DOHH2 (cell line): ENCODE measurements around the gene NLGN1.

Experiments
- H3F3A ChIP-seq: fragments of 200-600 bp; sonication (generic), shearing (Covaris generic); 2 replicates; pipeline ENCODE4 v1.6.0; 2016; ENCODE audit warnings: antibody characterized with exemption, mild to moderate bottlenecking; ENCODE audit not compliant: control insufficient read depth, insufficient read depth
- H3K27ac ChIP-seq: fragments of 200-600 bp; sonication (generic); 2 replicates; pipeline ENCODE4 v1.5.1; 2014; ENCODE audit warnings: low read depth, mild to moderate bottlenecking, low read length, moderate library complexity
- H3K27me3 ChIP-seq: fragments of 200-600 bp; sonication (generic); 2 replicates; pipeline ENCODE4 v1.6.1; 2014; ENCODE audit warnings: mild to moderate bottlenecking, low read length, mixed read lengths; ENCODE audit not compliant: control insufficient read depth
- H3K36me3 ChIP-seq: fragments of 200-600 bp; sonication (generic); 2 replicates; pipeline ENCODE4 v1.6.1; 2014; ENCODE audit warnings: mild to moderate bottlenecking, low read length, moderate library complexity, mixed read lengths; ENCODE audit not compliant: control insufficient read depth
- H3K4me1 ChIP-seq: fragments of 200-600 bp; sonication (generic); 2 replicates; pipeline ENCODE4 v1.6.1; 2014; ENCODE audit warnings: mild to moderate bottlenecking, low read length, mixed read lengths; ENCODE audit not compliant: control insufficient read depth
- H3K4me2 ChIP-seq: fragments of 200-600 bp; sonication (generic); 2 replicates; pipeline ENCODE4 v1.6.0; 2014; ENCODE audit warnings: mild to moderate bottlenecking, low read length, moderate library complexity
- H3K4me3 ChIP-seq: fragments of 200-600 bp; sonication (generic); 2 replicates; pipeline ENCODE4 v1.5.1; 2014; ENCODE audit warnings: mild to moderate bottlenecking, low read length, mixed read lengths
- H3K79me2 ChIP-seq: fragments of 200-600 bp; sonication (generic); 2 replicates; pipeline ENCODE4 v1.6.1; 2014; ENCODE audit warnings: mild to moderate bottlenecking, low read length, mixed read lengths; ENCODE audit not compliant: control insufficient read depth
- H3K9me2 ChIP-seq: fragments of 200-600 bp; sonication (generic); replicated peaks from 2 replicates; pipeline ENCODE4 v1.6.1; 2014; ENCODE audit warnings: mild to moderate bottlenecking, low read length, mixed read lengths; ENCODE audit not compliant: control insufficient read depth
- H3K9me3 ChIP-seq: fragments of 200-600 bp; sonication (generic); 2 replicates; pipeline ENCODE4 v1.6.1; 2014; ENCODE audit warnings: antibody characterized with exemption, low read length, mixed read lengths; ENCODE audit not compliant: control insufficient read depth, insufficient read depth
- H4K20me1 ChIP-seq: fragments of 200-600 bp; sonication (generic); 2 replicates; pipeline ENCODE4 v1.6.0; 2014; ENCODE audit warnings: low read depth, mild to moderate bottlenecking, antibody characterized with exemption, low read length, moderate library complexity; ENCODE audit not compliant: control insufficient read depth, insufficient read depth
- EZH2phosphoT487 ChIP-seq: fragments of 200-600 bp; sonication (generic); IDR thresholded peaks from 2 replicates; pipeline ENCODE4 v1.6.1; 2017; ENCODE audit warnings: borderline replicate concordance, mild to moderate bottlenecking, antibody characterized with exemption, low read length, moderate library complexity, mixed read lengths
- TF ChIP-seq, protein P1 (sequence below): fragments of 200-600 bp; sonication (generic); IDR thresholded peaks from one replicate; pipeline ENCODE4 v1.5.1; 2014; ENCODE audit warnings: antibody characterized with exemption, mild to moderate bottlenecking, low read depth, low read length; ENCODE audit not compliant: poor library complexity, severe bottlenecking

The NLGN1 gene

DNA sequence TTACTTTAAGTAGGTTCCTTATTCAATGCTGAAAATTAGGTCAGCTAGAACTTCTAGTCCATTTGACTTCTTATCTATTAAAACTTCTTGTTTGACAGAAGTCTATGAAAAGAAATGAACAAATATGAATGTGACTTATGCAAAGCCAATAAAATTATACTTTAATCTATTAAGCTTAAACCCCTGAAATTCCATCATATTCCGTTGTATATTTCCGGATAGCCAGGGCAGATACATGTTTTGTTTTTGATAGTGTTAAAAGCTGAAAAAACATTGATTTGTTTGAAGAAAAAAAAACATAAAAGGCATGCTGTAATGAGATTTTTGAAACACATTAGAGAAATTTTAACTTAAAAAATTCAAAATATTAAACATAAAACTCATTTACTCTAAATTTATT, 794.4 kb downstream of the NLGN1 start:
- H3K4me1 ChIP-seq = no peaks in the 10 kb centered on the region
- H3K9me2 ChIP-seq = no peaks in the 10 kb centered on the region
- H3K4me2 ChIP-seq = no peak overlapping the region
- H3K36me3 ChIP-seq = no peaks in the 10 kb centered on the region
- TF ChIP-seq EZH2phosphoT487 = no peak
- TF ChIP-seq, protein P1, sequence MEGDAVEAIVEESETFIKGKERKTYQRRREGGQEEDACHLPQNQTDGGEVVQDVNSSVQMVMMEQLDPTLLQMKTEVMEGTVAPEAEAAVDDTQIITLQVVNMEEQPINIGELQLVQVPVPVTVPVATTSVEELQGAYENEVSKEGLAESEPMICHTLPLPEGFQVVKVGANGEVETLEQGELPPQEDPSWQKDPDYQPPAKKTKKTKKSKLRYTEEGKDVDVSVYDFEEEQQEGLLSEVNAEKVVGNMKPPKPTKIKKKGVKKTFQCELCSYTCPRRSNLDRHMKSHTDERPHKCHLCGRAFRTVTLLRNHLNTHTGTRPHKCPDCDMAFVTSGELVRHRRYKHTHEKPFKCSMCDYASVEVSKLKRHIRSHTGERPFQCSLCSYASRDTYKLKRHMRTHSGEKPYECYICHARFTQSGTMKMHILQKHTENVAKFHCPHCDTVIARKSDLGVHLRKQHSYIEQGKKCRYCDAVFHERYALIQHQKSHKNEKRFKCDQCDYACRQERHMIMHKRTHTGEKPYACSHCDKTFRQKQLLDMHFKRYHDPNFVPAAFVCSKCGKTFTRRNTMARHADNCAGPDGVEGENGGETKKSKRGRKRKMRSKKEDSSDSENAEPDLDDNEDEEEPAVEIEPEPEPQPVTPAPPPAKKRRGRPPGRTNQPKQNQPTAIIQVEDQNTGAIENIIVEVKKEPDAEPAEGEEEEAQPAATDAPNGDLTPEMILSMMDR = no peak
- H4K20me1 ChIP-seq = no peaks in the 10 kb centered on the region
- H3K4me3 ChIP-seq = no peak overlapping the region
- no peaks in the 10 kb centered on the region for H3K79me2 ChIP-seq
- no peak overlapping the region for H3K27ac ChIP-seq
- no peaks in the 10 kb centered on the region for H3K9me3 ChIP-seq
- H3F3A ChIP-seq = no peaks in the 10 kb centered on the region
- no peaks in the 10 kb centered on the region for H3K27me3 ChIP-seq

DNA sequence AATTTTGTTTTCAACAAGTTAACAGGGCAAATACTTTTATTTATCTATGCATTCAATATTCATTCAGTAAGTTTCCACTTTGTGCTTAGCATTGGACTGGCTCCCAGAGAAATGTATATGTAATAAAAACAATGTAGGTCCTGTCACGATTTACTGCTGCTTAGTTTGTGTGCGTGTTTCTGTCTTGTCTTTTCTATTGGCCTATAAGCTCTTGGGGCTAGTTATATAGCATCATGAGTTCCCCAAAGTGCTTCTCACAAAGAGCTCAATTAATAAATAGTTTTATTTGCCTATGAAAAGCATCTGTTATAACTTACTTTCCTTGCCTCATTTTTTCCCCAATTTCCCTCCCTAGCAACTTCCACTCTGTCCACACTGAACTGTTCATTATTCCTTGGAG, 794.9 kb downstream of the NLGN1 start:
- Histone ChIP-seq H3K9me2 (no peaks in the 10 kb centered on the region), H3K4me1 (no peaks in the 10 kb centered on the region), H3K79me2 (no peaks in the 10 kb centered on the region), H3K36me3 (no peaks in the 10 kb centered on the region), H3K4me3 (no peak overlapping the region), H3F3A (no peaks in the 10 kb centered on the region), H3K27me3 (no peaks in the 10 kb centered on the region), H3K9me3 (no peaks in the 10 kb centered on the region), H3K4me2 (no peak overlapping the region), H4K20me1 (no peaks in the 10 kb centered on the region), H3K27ac (no peak overlapping the region)
- no peak for TF ChIP-seq EZH2phosphoT487
- TF ChIP-seq, protein P1 = no peak

DNA sequence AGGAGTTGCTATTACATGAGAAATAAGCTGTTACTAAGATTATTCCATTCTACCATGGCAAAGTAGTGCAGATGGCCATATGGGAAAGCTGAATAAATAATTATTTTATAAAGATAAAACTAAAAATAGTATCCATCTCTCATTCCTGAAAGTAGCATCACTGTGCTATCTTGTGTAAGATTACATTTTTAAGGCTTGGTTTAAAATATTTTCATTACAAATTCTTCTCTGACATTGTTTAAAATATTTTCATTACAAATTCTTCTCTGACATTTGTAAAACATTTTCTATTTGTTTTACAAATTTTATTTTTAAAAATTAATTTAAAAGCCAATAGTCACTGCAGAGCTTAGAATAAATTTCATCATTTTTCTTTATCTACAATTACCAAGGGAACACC, 796.1 kb downstream of the NLGN1 start:
- no peaks in the 10 kb centered on the region for H3K79me2 ChIP-seq
- no peaks in the 10 kb centered on the region for H3K27me3 ChIP-seq
- H3K9me3 ChIP-seq = no peaks in the 10 kb centered on the region
- H3K4me2 ChIP-seq = no peak overlapping the region
- no peak overlapping the region for H3K4me3 ChIP-seq
- H3K4me1 ChIP-seq = no peaks in the 10 kb centered on the region
- no peaks in the 10 kb centered on the region for H3F3A ChIP-seq
- TF ChIP-seq, protein P1 = no peak
- no peak for TF ChIP-seq EZH2phosphoT487
- no peaks in the 10 kb centered on the region for H3K9me2 ChIP-seq
- no peaks in the 10 kb centered on the region for H3K36me3 ChIP-seq
- no peak overlapping the region for H3K27ac ChIP-seq
- H4K20me1 ChIP-seq = no peaks in the 10 kb centered on the region

DNA sequence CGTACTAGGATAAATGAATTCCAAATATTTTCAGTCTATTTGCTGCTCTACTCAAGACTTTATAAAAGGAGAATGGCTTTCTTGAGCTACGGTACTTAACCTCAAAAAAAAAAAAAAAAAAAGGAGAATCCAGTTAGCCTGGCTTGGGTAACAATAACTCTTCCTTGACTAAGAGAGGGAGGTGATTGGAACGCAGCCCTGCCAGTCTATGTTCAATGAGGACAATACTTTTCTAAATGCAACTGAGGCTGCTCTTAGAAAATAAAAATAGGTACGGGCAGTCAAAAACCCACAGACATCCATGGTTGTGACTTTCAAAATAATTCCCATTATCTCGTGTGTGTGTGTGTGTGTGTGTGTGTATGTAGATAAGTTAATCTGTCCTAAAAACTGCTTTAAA, 799.9 kb downstream of the NLGN1 start:
- H3K4me2 ChIP-seq = no peak overlapping the region
- H3K79me2 ChIP-seq = no peaks in the 10 kb centered on the region
- H3K9me3 ChIP-seq = no peaks in the 10 kb centered on the region
- H3K9me2 ChIP-seq = no peaks in the 10 kb centered on the region
- H3K27me3 ChIP-seq = no peaks in the 10 kb centered on the region
- H4K20me1 ChIP-seq = no peaks in the 10 kb centered on the region
- H3F3A ChIP-seq = no peaks in the 10 kb centered on the region
- H3K27ac ChIP-seq = no peak overlapping the region
- no peak overlapping the region for H3K4me3 ChIP-seq
- no peaks in the 10 kb centered on the region for H3K36me3 ChIP-seq
- TF ChIP-seq, protein P1 = no peak
- no peak for TF ChIP-seq EZH2phosphoT487
- no peaks in the 10 kb centered on the region for H3K4me1 ChIP-seq
